K562 (cell line): ENCODE results near the gene IRS1. TPM values are rescaled to one million over a fixed set of nuclear protein-coding genes. Genes with fewer than 3 reads are reported as not detected.

Experiments
- ATAC-seq: fragments of 200-7000 bp; cut with Tn5 transposase; 3 replicates; pipeline ENCODE4 v1.9.1; 2020; ENCODE audit warnings: moderate library complexity
- BruUV-seq: library from RNA; stranded (reverse); fragments of 400-500 nt; replicated peaks from 2 replicates; lab custom pipeline; 2021; lab: Mats Ljungman, UMichigan
- CTCF ChIA-PET: fragments of 300-600 bp; formaldehyde crosslinking; extraction: SDS; loops from one replicate; lab custom pipeline; 2021; ENCODE audit warnings: low intra/inter-chr PET ratio; lab: Yijun Ruan, JAX
- POLR2A ChIA-PET: fragments of 300-600, 350-650 bp; sonication (Branson Sonifier 250); formaldehyde crosslinking; extraction: SDS; loops from one replicate; lab custom pipeline; 2021; ENCODE audit warnings: antibody characterized with exemption, inconsistent platforms; lab: Yijun Ruan, JAX
- DNase-seq, 4 experiments: peaks; one replicate each; pipeline versions ENCODE4 v3.0.0 to v3.0.0-alpha.2; 2011 to 2018; ENCODE audit warnings: low spot score in 3 of 4, mixed read lengths in 3 of 4; ENCODE audit errors: extremely low read depth in 1 of 4
- FAIRE-seq: peaks from 2 replicates; lab custom pipeline; 2011; peaks lifted over from hg19 to GRCh38; lab: Jason Lieb, UNC
- H2AFZ ChIP-seq: 2 replicates; pipeline ENCODE4 v1.6.0; 2011; ENCODE audit warnings: low read depth, low read length, control low read depth, inconsistent platforms
- H3K27ac ChIP-seq: fragments of 200-600 bp; 3 replicates; pipeline ENCODE4 v1.8.0; 2011; ENCODE audit warnings: low read depth, mild to moderate bottlenecking, control low read depth, inconsistent platforms, low read length, moderate library complexity, mixed read lengths; ENCODE audit errors: extremely low read depth
- H3K27me3 ChIP-seq, 2 experiments: fragments of 300-600 bp in 1 of 2; 2 replicates in 1 of 2; 3 replicates in 1 of 2; pipeline versions ENCODE4 v1.6.0 to v1.8.0; 2011; ENCODE audit warnings: inconsistent platforms in 2 of 2, low read length in 2 of 2, mild to moderate bottlenecking in 1 of 2, mixed read lengths in 1 of 2, moderate library complexity in 1 of 2; ENCODE audit not compliant: control insufficient read depth in 2 of 2, insufficient read depth in 2 of 2
- H3K36me3 ChIP-seq: fragments of 300-600 bp; 3 replicates; pipeline ENCODE4 v1.8.0; 2011; ENCODE audit warnings: mild to moderate bottlenecking, low read length, inconsistent platforms; ENCODE audit not compliant: control insufficient read depth, insufficient read depth
- H3K4me1 ChIP-seq, 2 experiments: fragments of 200-600 bp in 1 of 2; replicated peaks in 1 of 2; 2 replicates in 1 of 2; 3 replicates in 1 of 2; pipeline versions ENCODE4 v1.5.1 to v1.8.0; 2011; ENCODE audit warnings: inconsistent platforms in 2 of 2, low read length in 2 of 2, mild to moderate bottlenecking in 1 of 2, mixed read lengths in 1 of 2, moderate library complexity in 1 of 2; ENCODE audit not compliant: control insufficient read depth in 2 of 2, insufficient read depth in 2 of 2
- H3K4me2 ChIP-seq: 2 replicates; pipeline ENCODE4 v1.6.1; 2011; ENCODE audit warnings: low read length, control low read depth, inconsistent platforms, mixed read lengths; ENCODE audit not compliant: insufficient read depth
- H3K4me3 ChIP-seq: fragments of 200-600 bp; sonication (generic), shearing (Covaris generic); 2 replicates; pipeline ENCODE4 v1.5.1; 2016; ENCODE audit warnings: control low read depth, inconsistent platforms
- H3K79me2 ChIP-seq: fragments of 200-600 bp; 3 replicates; pipeline ENCODE4 v1.8.0; 2011; ENCODE audit warnings: low read length, inconsistent platforms; ENCODE audit not compliant: control insufficient read depth, insufficient read depth
- H3K9ac ChIP-seq, 2 experiments: 2 replicates each; pipeline versions ENCODE4 v1.6.0 to v1.6.1; 2011; ENCODE audit warnings: low read depth in 2 of 2, low read length in 2 of 2, control low read depth in 1 of 2, inconsistent platforms in 1 of 2, mild to moderate bottlenecking in 1 of 2, mixed read lengths in 1 of 2; ENCODE audit not compliant: insufficient read depth in 1 of 2
- H3K9me1 ChIP-seq: one replicate; pipeline ENCODE4 v1.6.0; 2011; ENCODE audit warnings: inconsistent platforms, mild to moderate bottlenecking, low read length, moderate library complexity; ENCODE audit not compliant: control insufficient read depth, insufficient read depth
- H3K9me3 ChIP-seq: replicated peaks from 2 replicates; pipeline ENCODE4 v1.5.1; 2011; ENCODE audit warnings: low read depth, low read length, inconsistent platforms; ENCODE audit not compliant: control insufficient read depth, insufficient read depth
- H4K20me1 ChIP-seq: replicated peaks from 2 replicates; pipeline ENCODE4 v1.6.1; 2011; ENCODE audit warnings: low read length, inconsistent platforms, mixed read lengths; ENCODE audit not compliant: control insufficient read depth, insufficient read depth
- PTTG1 ChIP-seq: fragments of 450-650 bp; IDR thresholded peaks from 2 replicates; pipeline ENCODE4 v1.6.1; 2016; ENCODE audit warnings: low read depth, mild to moderate bottlenecking, missing genetic modification characterization, missing compliant biosample characterization
- SMARCB1 ChIP-seq: IDR thresholded peaks from 2 replicates; pipeline ENCODE4 v1.6.1; 2011; ENCODE audit warnings: improper control_type of control experiment, low read depth; ENCODE audit not compliant: insufficient read length
- SMC3 ChIP-seq: conservative IDR thresholded peaks from 2 replicates; pipeline ENCODE4 v1.6.1; 2011; ENCODE audit warnings: low read depth, low read length, improper control_type of control experiment; ENCODE audit not compliant: insufficient read depth
- TAF7 ChIP-seq: fragments of 450-650 bp; IDR thresholded peaks from 2 replicates; pipeline ENCODE4 v1.6.1; 2016; ENCODE audit warnings: missing genetic modification characterization, missing compliant biosample characterization
- U2AF2 ChIP-seq: fragments of 200-400 bp; formaldehyde crosslinking; optimal IDR thresholded peaks from 2 replicates; pipeline ENCODE3; 2017; ENCODE audit warnings: low read depth, mild to moderate bottlenecking, low read length
- WGBS: fragments of 100-300 bp; shearing (Covaris generic); methylation state at CpG from one replicate; pipeline ENCODE4 v1.1.6; 2016; ENCODE audit warnings: low coverage, mixed read lengths; ENCODE audit not compliant: insufficient coverage; ENCODE audit errors: missing lambda C conversion rate; 5-methylcytosine and 5-hydroxymethylcytosine counted together
- in situ Hi-C: fragments of 300-500 bp; cut with MboI; formaldehyde crosslinking; loops from 4 replicates; pipeline ENCODE4 v1.15.0; 2018; ENCODE audit warnings: inconsistent platforms, mixed read lengths
- intact Hi-C: fragments of 100-400 bp; cut with micrococcal nuclease; formaldehyde crosslinking; loops from 2 replicates; pipeline ENCODE4 v1.14.2; 2022
- polyA plus RNA-seq, 8 experiments: library from polyadenylated mRNA; depleted of rRNA in 4 of 8; stranded (reverse) in 5 of 8; unstranded in 3 of 8; fragments of >200 nt; fragmentation: Nextera tagmentation in 2 of 8; fragmentation: Illumina TruSeq in 1 of 8; extraction: Ambion mirVana in 2 of 8; extraction: Trizol in 1 of 8; gene quantifications; 2 replicates each; pipeline versions ENCODE4 v1.2.1 to v1.2.3, GENCODE V29; 2011 to 2014; ENCODE audit warnings: inconsistent platforms in 1 of 8, missing spikeins in 1 of 8
- total RNA-seq, 7 experiments: library from RNA; depleted of rRNA in 6 of 7; stranded (reverse); fragments of >200 nt in 6 of 7; fragmentation: Illumina TruSeq in 2 of 7; extraction: Trizol in 2 of 7; gene quantifications; 2 replicates each; pipeline versions ENCODE4 v1.2.1 to v1.2.3, GENCODE V29; 2011 to 2021; ENCODE audit warnings: low replicate concordance in 1 of 7
- TF ChIP-seq, protein P1 (sequence below): fragments of 250-450 bp; sonication (Bioruptor Pico); IDR thresholded peaks from 2 replicates; pipeline ENCODE4 v1.8.0; 2021; ENCODE audit warnings: mild to moderate bottlenecking, moderate library complexity

IRS1 gene
- total and polyA plus RNA-seq, 9 of the 15 experiments (the other 6 are each of a cell fraction or from before 2014, with no cell fraction given) = under 0.01 to 0.31 (median 0.08) TPM; not detected in 1

DNA sequence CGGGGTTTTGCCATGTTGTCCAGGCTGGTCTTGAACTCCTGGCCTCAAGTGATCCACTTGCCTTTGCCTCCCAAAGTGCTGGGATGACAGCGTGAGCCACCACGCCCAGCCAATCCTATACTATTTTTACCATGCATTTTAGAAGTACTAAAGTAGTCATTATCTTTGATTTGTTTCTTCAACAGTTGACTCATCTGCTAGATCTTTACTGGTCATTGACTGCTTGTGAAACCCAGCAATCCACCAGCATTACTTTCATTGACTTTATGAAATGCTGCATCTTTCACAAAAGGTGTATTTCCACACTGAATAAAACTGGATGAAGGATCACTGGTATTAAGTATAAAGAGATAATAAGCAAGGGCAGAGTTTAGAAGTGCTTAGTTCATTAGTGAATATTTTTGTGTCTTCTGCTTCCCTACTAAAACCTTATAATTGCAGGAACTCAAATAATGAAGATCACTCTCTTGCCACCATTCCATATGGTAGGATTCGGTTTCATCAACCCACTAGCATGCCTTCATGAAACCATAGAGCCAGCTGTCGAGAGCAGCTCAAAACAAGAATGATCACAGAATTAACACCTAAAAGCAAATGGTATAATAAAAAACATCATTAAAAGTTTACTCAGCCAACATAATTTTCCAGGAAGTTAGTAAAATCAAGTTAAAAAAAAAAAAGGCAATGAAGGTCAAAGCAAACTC lies 33.1 kb downstream of the IRS1 start:
- no peak overlapping the region for H3K4me2 ChIP-seq
- H3K79me2 ChIP-seq = no peaks in the 10 kb centered on the region
- intact Hi-C loops = no loop called here

More for the DNA sequence above, 33.1 kb downstream of the IRS1 start:
- FAIRE-seq = no peak
- ATAC-seq = no peak
- Histone ChIP-seq H3K9me1 (no peaks in the 10 kb centered on the region), H3K4me1 (no peaks in the 10 kb centered on the region), H3K4me3 (no peak overlapping the region), H2AFZ (no peak overlapping the region), H3K9me3 (no peaks in the 10 kb centered on the region), H3K27ac (no peak overlapping the region), H3K36me3 (no peaks in the 10 kb centered on the region), H3K27me3 (no peaks in the 10 kb centered on the region), H3K9ac (no peak overlapping the region), H4K20me1 (no peaks in the 10 kb centered on the region)
- CTCF ChIA-PET = no interaction called here
- POLR2A ChIA-PET = no interaction called here
- no peak for DNase-seq
- in situ Hi-C loops = no loop called here
- TF ChIP-seq SMARCB1 (no peak), U2AF2 (no peak), PTTG1 (tag) (no peak), TAF7 (tag) (no peak), SMC3 (no peak)
- TF ChIP-seq, protein P1, sequence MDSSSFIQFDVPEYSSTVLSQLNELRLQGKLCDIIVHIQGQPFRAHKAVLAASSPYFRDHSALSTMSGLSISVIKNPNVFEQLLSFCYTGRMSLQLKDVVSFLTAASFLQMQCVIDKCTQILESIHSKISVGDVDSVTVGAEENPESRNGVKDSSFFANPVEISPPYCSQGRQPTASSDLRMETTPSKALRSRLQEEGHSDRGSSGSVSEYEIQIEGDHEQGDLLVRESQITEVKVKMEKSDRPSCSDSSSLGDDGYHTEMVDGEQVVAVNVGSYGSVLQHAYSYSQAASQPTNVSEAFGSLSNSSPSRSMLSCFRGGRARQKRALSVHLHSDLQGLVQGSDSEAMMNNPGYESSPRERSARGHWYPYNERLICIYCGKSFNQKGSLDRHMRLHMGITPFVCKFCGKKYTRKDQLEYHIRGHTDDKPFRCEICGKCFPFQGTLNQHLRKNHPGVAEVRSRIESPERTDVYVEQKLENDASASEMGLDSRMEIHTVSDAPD = no peak
- BruUV-seq = no TSS peak
- WGBS = 7% methylated on average over 4 of the region's 5 CpGs
